Neural crest cell (in vitro differentiated cells): ENCODE data around the gene UBE2U. TPM values are rescaled to one million over a fixed set of nuclear protein-coding genes. Genes with fewer than 3 reads are reported as not detected.

Source experiments
- DNase-seq: peaks from one replicate; pipeline ENCODE4 v3.0.0; 2021; ENCODE audit warnings: low read depth, mixed read lengths, low spot score
- H3K27ac Mint-ChIP-seq: one replicate; pipeline ENCODE4 v1.8.0; 2021; ENCODE audit warnings: mild to moderate bottlenecking, mixed read lengths; ENCODE audit not compliant: unreplicated experiment
- H3K27me3 Mint-ChIP-seq: 2 replicates; pipeline ENCODE4 v1.8.0; 2021; ENCODE audit warnings: low read depth, mild to moderate bottlenecking, mixed read lengths
- H3K36me3 Mint-ChIP-seq: 2 replicates; pipeline ENCODE4 v1.8.0; 2021; ENCODE audit warnings: low read depth, mild to moderate bottlenecking, mixed read lengths
- H3K4me1 Mint-ChIP-seq: 2 replicates; pipeline ENCODE4 v1.8.0; 2021; ENCODE audit warnings: mixed read lengths
- H3K4me3 Mint-ChIP-seq: one replicate; pipeline ENCODE4 v1.8.0; 2021; ENCODE audit warnings: mild to moderate bottlenecking, mixed read lengths
- H3K9me3 Mint-ChIP-seq: 2 replicates; pipeline ENCODE4 v1.8.0; 2021; ENCODE audit warnings: mixed read lengths
- total RNA-seq: library from RNA; stranded (reverse); gene quantifications from 2 replicates; pipeline ENCODE4 v1.2.1, GENCODE V29; 2021
- TF ChIP-seq, protein P1 (sequence below): fragments of 200-600 bp; sonication (generic); conservative IDR thresholded peaks from 2 replicates; pipeline ENCODE4 v1.5.0; 2021; ENCODE audit warnings: antibody characterized with exemption, mild to moderate bottlenecking

Gene UBE2U
- total RNA-seq, 1 donor from 2014 or later: not detected

DNA sequence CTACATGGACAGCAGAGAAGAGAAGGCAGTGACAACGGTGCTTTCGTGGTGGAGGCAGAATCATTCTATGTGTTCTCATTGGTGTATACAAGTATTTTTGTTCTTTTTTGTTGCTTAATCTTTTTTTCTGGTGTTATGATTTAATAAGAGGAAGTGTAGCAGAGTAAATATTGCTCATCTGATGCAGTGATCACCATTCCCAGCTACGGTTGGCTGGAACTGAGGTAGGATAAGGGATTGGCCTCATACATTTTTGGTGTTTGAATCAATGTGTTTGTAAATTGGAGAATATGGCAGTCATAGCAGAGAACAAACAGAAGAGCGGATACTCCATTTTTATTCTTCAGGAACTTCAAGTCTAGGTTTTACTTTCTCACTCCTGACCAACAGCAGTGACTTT is 76.6 kb downstream of the UBE2U start:
- Mint-ChIP-seq H3K4me1 (peaks cover 14% of the 10 kb centered on the region), H3K4me3 (no peak overlapping the region), H3K27ac (no peak overlapping the region), H3K27me3 (no peaks in the 10 kb centered on the region), H3K9me3 (no peaks in the 10 kb centered on the region), H3K36me3 (no peaks in the 10 kb centered on the region)
- DNase-seq: no peak
- TF ChIP-seq, protein P1, sequence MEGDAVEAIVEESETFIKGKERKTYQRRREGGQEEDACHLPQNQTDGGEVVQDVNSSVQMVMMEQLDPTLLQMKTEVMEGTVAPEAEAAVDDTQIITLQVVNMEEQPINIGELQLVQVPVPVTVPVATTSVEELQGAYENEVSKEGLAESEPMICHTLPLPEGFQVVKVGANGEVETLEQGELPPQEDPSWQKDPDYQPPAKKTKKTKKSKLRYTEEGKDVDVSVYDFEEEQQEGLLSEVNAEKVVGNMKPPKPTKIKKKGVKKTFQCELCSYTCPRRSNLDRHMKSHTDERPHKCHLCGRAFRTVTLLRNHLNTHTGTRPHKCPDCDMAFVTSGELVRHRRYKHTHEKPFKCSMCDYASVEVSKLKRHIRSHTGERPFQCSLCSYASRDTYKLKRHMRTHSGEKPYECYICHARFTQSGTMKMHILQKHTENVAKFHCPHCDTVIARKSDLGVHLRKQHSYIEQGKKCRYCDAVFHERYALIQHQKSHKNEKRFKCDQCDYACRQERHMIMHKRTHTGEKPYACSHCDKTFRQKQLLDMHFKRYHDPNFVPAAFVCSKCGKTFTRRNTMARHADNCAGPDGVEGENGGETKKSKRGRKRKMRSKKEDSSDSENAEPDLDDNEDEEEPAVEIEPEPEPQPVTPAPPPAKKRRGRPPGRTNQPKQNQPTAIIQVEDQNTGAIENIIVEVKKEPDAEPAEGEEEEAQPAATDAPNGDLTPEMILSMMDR: no peak

DNA sequence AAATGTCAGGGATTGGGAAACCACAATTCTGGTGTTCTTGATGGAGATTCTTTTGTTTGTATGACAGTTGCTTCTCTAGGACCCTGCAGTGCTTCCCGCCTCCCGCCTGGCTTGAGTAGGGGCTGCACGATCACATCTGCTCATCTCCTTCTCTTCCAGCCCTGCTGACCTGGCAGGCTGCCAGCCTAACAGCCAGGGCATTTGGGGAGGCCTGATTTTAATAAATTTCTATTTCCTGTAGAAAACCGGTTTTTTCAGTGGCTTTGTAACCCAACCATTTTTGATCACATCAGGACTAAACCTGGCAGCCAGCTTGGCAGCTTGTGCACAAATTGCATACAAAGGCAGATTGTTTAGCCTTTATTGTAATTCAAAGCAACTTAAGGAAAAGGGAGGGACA is 78.9 kb downstream of the UBE2U start:
- TF ChIP-seq, protein P1: no peak
- Mint-ChIP-seq H3K27ac (no peak overlapping the region), H3K27me3 (no peaks in the 10 kb centered on the region), H3K4me1 (peaks cover 14% of the 10 kb centered on the region), H3K9me3 (peaks cover 3% of the 10 kb centered on the region), H3K4me3 (no peak overlapping the region), H3K36me3 (no peaks in the 10 kb centered on the region)
- DNase-seq: no peak

DNA sequence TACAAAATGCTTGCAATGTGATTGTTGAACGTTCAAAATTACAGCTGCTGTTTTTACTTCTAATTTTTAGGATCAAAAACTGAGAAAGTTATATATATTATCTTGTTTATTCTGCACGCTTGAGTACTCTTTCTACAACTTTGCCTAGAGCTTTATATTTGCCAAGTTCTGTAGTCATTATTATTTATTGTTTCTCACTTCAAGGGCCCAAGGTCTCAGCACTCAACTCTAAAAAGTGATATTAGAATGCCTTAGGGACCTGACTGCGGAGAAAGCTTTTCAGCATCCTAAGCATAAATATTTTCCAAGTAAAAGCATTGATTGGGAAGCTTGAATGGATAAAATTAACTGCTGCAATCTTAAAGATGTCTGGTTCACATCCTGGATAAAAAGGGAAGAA is 83.6 kb downstream of the UBE2U start:
- no peaks in the 10 kb centered on the region for H3K36me3 Mint-ChIP-seq
- DNase-seq: no peak
- H3K27me3 Mint-ChIP-seq: no peaks in the 10 kb centered on the region
- H3K9me3 Mint-ChIP-seq: peaks cover 3% of the 10 kb centered on the region
- TF ChIP-seq, protein P1: no peak
- no peak overlapping the region for H3K4me3 Mint-ChIP-seq
- H3K27ac Mint-ChIP-seq: no peak overlapping the region
- H3K4me1 Mint-ChIP-seq: peaks cover 13% of the 10 kb centered on the region

DNA sequence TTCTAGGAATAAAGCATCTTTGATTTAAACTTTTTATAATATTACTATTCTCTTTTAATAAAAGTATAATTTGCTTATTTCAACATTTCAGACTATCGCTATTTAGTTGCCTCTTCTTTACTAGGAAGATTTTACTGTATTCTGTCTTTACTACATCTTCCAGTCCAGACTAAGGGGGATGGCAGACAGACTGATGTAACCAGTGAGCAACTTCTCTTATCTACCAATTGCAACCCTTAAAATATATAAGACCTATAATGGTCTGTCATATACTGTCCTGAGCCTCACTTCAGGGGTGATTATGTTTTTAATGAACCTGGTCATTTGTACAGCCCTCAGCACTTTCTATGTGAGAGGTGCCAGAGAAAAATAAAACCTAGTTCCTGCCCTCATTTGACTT is 87.0 kb downstream of the UBE2U start:
- Mint-ChIP-seq H3K9me3 (peaks cover 3% of the 10 kb centered on the region), H3K27ac (no peak overlapping the region), H3K4me3 (no peak overlapping the region), H3K27me3 (no peaks in the 10 kb centered on the region), H3K4me1 (no peaks in the 10 kb centered on the region), H3K36me3 (no peaks in the 10 kb centered on the region)
- DNase-seq: no peak
- TF ChIP-seq, protein P1: no peak

DNA sequence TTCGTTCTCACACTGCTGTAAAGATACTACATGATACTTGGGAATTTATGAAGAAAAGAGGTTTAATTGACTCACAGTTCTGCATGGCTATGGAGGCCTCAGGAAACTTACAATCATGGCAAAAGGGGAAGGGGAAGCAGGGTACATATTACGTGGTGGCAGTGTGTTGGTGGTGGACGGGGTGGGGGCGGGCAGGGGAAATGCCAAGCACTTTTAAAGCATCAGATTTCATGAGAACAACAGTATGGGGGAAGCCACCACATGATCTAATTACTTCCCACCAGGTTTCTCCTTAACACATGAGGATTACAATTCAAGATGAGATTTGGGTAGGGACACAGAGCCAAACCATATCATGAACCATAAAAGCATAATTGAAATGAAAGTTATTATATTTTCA is 88.5 kb downstream of the UBE2U start:
- no peak overlapping the region for H3K4me3 Mint-ChIP-seq

More for the DNA sequence above, 88.5 kb downstream of the UBE2U start:
- TF ChIP-seq, protein P1: no peak
- H3K36me3 Mint-ChIP-seq: no peaks in the 10 kb centered on the region
- no peaks in the 10 kb centered on the region for H3K9me3 Mint-ChIP-seq
- H3K27me3 Mint-ChIP-seq: no peaks in the 10 kb centered on the region
- H3K27ac Mint-ChIP-seq: no peak overlapping the region
- H3K4me1 Mint-ChIP-seq: no peaks in the 10 kb centered on the region
- DNase-seq: no peak
